Astrocyte (in vitro differentiated cells and primary cell): Measurements from ENCODE around the gene UBLCP1.

Source experiments
- CTCF ChIP-seq: IDR thresholded peaks from 2 replicates; pipeline ENCODE4 v1.5.1; 2011; ENCODE audit warnings: low read depth, mild to moderate bottlenecking, inconsistent platforms, low read length, moderate library complexity; ENCODE audit not compliant: insufficient read depth
- EZH2 ChIP-seq: IDR thresholded peaks from 2 replicates; pipeline ENCODE4 v1.6.1; 2012; ENCODE audit warnings: mild to moderate bottlenecking, low read length, inconsistent platforms; ENCODE audit not compliant: insufficient read depth

DNA sequence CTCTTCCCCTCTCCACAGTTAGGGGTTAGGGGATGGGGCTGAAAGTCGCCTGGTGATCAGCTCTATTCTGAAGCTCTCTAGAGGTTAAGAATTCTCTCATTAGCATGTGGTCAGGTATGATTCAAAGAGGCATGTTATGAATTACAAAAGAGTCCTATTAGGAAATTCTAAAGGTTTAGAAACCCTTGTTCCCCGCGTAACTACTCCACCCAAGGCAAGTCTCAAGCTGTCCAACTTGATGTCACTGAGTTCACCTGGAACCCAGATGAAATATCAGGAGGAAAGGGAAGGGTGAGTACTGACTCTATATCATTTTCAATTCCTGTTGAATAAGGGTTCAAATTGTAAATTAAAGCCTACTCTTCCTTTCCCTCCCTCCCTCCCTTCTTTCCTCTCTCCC lies 35.6 kb upstream of the UBLCP1 start:
- TF ChIP-seq EZH2 (no peak), CTCF (no peak)
